HCT116 (cell line): ENCODE measurements around the gene ZBTB5.

Experiments used
- CBX3 ChIP-seq: IDR thresholded peaks from 2 replicates; pipeline ENCODE4 v1.6.1; 2012; ENCODE audit warnings: low read depth
- EZH2 ChIP-seq: fragments of 200-600 bp; sonication (generic); IDR thresholded peaks from 2 replicates; pipeline ENCODE4 v1.6.1; 2017; ENCODE audit warnings: antibody characterized with exemption, mixed run types
- EZH2phosphoT487 ChIP-seq: fragments of 200-600 bp; IDR thresholded peaks from 2 replicates; pipeline ENCODE4 v1.6.1; 2018; ENCODE audit warnings: antibody characterized with exemption, borderline replicate concordance
- JUND ChIP-seq: IDR thresholded peaks from 2 replicates; pipeline ENCODE4 v1.6.1; 2012
- POLR2A ChIP-seq: IDR thresholded peaks from 2 replicates; pipeline ENCODE4 v1.7.0; 2011; ENCODE audit warnings: borderline replicate concordance; ENCODE audit not compliant: insufficient read depth, insufficient read length; ENCODE audit errors: extremely low read depth
- POLR2AphosphoS5 ChIP-seq: IDR thresholded peaks from 2 replicates; pipeline ENCODE4 v1.6.1; 2011; ENCODE audit warnings: mild to moderate bottlenecking, low read depth, low read length, moderate library complexity
- RAD21 ChIP-seq: IDR thresholded peaks from 2 replicates; pipeline ENCODE4 v1.6.1; 2012; ENCODE audit warnings: low read depth, mild to moderate bottlenecking
- TF ChIP-seq, protein P1 (sequence below), 3 experiments: fragments of 200-600 bp in 1 of 3; sonication (generic) in 1 of 3; IDR thresholded peaks in 2 of 3; conservative IDR thresholded peaks in 1 of 3; 2 replicates each; pipeline ENCODE4 v1.5.1; 2012 to 2017; ENCODE audit warnings: low read depth in 2 of 3, low read length in 2 of 3, antibody characterized with exemption in 1 of 3, borderline replicate concordance in 1 of 3, control low read depth in 1 of 3, mild to moderate bottlenecking in 1 of 3, mixed read lengths in 1 of 3, mixed run types in 1 of 3, moderate library complexity in 1 of 3; ENCODE audit not compliant: insufficient read depth in 1 of 3
- TF ChIP-seq, protein P2 (sequence below): IDR thresholded peaks from 2 replicates; pipeline ENCODE4 v1.6.1; 2012
- TF ChIP-seq, protein P3 (sequence below): IDR thresholded peaks from 2 replicates; pipeline ENCODE4 v1.6.1; 2012; ENCODE audit warnings: low read depth

DNA sequence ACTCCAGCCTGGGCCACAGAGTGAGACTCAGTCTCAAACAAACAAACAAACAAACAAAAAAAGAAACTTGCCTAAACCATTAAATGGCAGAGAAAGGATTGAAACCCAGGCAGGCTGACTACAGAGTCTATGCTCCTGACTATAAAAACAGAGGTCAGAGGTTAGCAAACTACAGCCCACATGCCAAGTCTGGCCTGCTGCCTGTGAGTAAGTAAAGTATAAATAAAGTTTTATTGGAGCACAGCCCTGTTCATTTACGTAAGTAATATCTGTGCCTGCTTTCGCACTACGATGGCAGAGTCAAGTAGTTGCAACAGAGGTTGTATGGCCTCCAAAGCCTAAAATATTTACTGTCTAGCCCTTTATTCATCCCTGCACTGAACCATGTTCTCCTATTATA, 32.1 kb upstream of the ZBTB5 start:
- TF ChIP-seq POLR2A (no peak), RAD21 (no peak), POLR2AphosphoS5 (no peak), EZH2 (no peak), CBX3 (no peak), EZH2phosphoT487 (no peak), JUND (no peak)
- TF ChIP-seq, protein P1, sequence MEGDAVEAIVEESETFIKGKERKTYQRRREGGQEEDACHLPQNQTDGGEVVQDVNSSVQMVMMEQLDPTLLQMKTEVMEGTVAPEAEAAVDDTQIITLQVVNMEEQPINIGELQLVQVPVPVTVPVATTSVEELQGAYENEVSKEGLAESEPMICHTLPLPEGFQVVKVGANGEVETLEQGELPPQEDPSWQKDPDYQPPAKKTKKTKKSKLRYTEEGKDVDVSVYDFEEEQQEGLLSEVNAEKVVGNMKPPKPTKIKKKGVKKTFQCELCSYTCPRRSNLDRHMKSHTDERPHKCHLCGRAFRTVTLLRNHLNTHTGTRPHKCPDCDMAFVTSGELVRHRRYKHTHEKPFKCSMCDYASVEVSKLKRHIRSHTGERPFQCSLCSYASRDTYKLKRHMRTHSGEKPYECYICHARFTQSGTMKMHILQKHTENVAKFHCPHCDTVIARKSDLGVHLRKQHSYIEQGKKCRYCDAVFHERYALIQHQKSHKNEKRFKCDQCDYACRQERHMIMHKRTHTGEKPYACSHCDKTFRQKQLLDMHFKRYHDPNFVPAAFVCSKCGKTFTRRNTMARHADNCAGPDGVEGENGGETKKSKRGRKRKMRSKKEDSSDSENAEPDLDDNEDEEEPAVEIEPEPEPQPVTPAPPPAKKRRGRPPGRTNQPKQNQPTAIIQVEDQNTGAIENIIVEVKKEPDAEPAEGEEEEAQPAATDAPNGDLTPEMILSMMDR (IDR thresholded peaks at IDR 0.05 in 2 of 3, conservative IDR thresholded peaks at IDR 0.05 in 1 of 3; ENCODE audit: borderline replicate concordance in 1 of 3, insufficient read depth in 1 of 3, low read depth in 2 of 3, low read length in 2 of 3) = no peak
- TF ChIP-seq, protein P2, sequence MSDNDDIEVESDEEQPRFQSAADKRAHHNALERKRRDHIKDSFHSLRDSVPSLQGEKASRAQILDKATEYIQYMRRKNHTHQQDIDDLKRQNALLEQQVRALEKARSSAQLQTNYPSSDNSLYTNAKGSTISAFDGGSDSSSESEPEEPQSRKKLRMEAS = no peak
- TF ChIP-seq, protein P3, sequence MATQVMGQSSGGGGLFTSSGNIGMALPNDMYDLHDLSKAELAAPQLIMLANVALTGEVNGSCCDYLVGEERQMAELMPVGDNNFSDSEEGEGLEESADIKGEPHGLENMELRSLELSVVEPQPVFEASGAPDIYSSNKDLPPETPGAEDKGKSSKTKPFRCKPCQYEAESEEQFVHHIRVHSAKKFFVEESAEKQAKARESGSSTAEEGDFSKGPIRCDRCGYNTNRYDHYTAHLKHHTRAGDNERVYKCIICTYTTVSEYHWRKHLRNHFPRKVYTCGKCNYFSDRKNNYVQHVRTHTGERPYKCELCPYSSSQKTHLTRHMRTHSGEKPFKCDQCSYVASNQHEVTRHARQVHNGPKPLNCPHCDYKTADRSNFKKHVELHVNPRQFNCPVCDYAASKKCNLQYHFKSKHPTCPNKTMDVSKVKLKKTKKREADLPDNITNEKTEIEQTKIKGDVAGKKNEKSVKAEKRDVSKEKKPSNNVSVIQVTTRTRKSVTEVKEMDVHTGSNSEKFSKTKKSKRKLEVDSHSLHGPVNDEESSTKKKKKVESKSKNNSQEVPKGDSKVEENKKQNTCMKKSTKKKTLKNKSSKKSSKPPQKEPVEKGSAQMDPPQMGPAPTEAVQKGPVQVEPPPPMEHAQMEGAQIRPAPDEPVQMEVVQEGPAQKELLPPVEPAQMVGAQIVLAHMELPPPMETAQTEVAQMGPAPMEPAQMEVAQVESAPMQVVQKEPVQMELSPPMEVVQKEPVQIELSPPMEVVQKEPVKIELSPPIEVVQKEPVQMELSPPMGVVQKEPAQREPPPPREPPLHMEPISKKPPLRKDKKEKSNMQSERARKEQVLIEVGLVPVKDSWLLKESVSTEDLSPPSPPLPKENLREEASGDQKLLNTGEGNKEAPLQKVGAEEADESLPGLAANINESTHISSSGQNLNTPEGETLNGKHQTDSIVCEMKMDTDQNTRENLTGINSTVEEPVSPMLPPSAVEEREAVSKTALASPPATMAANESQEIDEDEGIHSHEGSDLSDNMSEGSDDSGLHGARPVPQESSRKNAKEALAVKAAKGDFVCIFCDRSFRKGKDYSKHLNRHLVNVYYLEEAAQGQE = no peak
